Measurements from ENCODE around the gene PRDM16.

PRDM16 gene

DNA sequence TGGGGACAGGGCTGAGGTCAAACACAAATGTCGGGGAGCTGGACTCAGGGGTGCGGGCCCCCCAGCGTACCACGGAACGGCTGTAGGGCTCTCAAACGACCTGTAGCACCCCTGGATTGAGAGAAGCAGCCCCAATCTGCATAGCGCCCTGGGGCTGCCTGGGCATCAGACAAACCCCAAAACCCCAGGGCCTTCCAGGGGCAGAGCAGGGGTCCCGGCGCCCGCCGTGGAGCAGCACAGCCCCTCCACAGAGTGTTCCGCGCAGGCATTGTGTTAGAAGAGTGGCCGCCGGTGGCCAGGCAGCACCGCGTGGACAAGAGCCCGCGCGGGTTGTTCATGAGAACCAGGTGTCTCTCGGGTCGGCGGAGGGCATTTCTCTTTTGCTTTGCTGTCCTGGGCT lies 321.3 kb downstream of the PRDM16 start:
- no peak for DNase-seq

DNA sequence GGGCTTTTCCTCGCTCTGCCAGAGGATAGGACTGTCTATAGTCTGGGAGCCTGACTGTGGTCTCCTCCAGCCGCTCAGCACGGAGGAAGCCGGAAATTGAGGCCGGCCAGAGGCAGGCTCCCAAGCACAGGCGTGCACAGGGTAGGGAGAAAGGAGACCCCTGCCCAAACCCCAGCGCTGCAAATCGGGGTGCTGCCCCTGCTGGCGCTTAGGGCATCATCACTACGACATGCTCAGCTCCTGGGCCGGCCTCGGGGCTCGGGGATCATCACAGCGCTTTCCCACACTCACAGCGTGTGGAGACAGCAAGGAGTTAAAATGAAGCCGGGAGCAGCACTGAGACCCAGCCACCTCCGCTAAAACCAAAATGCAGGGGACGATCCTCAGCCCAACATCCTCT lies 322.7 kb downstream of the PRDM16 start:
- no peak for DNase-seq

DNA sequence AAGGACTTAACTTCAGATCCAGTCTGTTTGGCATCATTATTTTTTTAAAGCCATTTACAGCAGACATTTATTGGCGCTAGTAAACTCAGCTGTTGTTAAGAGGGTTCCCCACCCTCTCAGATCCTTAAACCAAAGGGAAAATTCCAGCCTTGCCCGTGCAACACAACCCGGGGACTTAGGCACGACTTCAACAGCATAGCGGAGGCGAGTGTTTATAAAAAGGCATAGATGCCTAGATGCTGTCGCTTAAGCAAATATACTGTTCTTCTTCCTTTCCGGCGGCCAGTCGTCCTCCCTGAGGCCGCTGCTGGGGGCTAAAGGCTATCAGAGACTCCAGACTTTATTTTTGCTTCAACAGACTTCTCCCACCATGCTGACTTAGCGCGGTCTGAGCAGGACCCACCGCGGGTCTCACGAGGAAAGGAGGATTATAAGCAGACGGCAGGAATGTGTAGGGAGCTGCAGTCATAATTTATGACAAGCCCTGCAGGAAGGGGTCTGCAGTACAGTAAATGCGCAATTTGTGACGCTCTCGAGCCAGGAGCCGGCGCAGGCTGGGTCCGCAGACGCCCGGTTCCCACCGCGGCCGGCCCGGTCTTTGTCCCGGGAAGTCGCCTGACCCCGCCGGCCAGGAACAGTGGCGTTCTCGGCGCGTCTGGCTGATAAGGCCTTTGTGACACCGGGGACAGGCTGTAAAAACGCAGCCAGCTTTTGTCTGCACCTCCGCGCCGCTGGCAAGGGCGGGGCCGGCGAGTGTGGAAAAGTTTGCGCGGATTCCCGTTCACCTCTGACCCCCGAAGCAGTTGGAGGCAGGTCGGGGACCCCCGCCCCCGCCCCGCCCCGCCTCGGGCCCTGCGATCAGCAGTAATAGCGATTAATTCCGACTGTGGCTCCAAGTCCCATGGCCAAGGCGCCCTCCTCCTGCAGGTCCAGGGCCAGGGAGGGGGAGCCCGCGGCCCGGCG lies 324.3 kb downstream of the PRDM16 start:
- DNase-seq = no peak

DNA sequence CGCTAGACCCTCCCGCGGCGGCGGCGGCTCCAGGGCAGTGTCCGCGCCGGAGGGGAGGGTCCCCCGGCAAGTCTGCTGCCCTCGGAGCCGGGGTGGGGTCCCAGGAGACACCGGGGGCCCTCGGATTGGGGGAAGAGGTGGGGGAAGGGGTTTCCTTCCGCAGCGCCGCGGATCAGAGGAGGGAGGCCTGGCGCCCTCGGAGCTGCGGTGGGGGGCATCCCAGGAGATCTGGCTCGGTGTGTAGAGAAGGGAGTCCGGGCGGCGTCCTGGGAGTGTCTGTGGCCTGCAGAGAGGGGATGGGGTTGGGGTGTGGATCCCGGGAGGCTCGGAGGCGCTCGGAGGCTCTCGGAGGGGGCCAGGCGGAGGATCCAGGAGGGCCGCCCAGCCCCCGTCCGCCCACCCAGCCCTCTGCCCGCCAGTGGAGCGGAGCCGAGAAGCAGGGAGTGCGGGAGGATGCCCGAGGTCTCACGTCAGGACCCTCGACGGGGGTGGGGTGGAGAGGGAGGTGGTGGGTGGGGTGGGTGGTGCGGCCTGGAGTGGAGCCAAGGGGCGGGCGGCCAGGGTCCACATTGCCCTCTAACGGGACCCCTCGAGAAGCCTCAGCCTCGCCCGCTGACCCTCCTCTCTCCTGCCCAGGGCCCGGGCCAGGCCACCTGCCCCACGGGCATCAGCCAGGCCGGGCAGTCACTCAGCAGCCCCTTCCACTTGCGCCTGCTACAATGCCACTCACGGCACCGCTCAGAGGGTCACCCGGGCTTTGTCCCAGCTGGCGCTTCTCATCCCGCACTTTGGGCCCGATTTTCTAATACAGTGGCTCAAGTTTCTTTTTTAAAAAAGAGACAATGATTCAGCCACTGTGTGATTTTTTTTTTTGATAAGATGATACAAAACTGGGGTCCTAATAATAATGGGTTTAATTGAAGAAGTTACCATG lies 325.3 kb downstream of the PRDM16 start:
- no peak for DNase-seq

DNA sequence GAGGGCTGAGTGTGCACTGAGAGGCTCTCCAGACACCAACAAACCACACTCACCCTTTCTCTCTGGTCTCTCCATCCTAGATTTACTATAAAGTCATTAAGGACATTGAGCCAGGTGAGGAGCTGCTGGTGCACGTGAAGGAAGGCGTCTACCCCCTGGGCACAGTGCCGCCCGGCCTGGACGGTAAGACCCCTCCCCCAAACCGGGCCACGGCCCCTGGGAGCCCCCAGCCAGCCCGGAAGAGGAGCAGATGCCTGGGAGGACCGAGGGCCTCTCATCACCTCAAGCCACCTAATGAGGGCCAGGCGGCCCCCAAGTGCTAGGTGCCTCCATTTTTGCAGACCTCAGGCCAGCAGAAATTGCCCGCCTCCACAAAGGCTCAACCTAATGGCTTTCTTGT lies 327.4 kb downstream of the PRDM16 start:
- DNase-seq = no peak

DNA sequence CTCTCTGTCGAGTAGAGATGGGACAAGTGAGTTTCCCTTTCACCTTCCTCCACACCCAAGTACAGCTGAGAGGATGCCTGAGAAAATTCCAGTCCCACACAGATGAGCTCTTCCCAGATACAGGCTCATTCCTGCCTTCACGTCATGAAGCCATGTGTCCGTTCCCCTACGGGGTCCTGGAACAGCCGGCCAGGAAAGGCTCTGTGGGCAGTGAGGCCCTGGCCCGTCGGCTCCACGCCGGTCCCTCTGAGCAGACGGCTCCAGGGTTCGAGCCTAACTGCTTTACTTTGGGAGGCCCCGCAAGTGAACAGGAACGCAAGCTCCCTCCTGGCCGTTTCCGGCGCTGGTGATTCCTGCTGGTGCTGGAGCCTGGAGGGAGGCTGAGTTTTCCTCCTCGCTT lies 328.3 kb downstream of the PRDM16 start:
- no peak for DNase-seq

DNA sequence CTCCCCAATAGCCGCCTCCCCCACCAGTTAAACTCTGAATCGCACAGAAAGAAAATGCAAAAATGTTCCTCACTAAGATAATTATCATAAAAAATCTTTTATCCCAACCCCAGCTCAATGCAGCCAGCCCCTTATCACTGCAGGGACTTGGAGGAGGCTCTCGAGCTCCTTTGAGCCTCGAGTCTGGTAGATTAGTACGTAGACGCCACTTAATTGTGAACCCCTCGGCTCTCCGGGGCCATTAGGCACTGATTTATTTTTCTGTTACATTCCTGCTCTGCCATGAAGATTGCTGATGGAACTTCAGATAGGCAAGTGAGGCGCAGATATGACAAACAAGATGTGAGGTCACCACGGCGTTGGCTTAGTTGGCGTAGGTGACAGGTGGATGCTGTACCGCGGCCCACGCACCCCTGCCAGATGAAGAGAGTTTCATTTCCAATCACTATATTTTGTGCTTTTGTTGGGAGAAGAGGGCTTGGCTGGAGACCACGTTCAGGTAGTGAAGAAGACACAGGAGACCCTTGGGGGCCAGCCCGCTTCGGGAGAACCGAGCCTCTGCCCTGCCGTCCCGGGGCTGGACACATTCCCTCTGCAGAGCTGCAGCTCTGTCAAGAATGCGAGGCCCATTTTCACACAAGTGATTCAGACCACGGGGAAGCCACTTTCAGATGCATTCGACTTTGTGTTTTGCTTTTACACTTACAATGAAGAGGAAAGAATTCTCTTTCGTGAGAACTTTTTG lies 329.6 kb downstream of the PRDM16 start:
- DNase-seq = no peak

DNA sequence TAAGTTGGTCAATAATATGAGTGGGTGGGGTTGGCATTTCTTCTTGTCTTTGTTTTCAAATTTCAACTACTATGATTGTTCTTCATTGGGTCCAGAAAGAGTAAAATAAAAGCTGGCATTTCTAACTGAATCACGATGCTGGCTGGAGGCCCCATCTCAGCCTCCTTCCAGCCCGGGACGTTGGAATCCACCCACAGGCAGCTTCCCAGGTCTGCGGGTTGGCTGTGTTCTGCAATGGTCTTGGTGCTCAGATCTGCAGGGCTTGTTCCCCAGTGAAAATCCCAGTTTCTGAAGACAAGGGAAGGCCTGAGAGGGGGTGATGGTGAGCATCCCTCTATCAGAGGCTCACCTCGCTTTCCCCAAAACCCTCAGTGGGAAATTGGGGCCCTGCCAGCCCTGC lies 330.7 kb downstream of the PRDM16 start:
- DNase-seq = no peak

DNA sequence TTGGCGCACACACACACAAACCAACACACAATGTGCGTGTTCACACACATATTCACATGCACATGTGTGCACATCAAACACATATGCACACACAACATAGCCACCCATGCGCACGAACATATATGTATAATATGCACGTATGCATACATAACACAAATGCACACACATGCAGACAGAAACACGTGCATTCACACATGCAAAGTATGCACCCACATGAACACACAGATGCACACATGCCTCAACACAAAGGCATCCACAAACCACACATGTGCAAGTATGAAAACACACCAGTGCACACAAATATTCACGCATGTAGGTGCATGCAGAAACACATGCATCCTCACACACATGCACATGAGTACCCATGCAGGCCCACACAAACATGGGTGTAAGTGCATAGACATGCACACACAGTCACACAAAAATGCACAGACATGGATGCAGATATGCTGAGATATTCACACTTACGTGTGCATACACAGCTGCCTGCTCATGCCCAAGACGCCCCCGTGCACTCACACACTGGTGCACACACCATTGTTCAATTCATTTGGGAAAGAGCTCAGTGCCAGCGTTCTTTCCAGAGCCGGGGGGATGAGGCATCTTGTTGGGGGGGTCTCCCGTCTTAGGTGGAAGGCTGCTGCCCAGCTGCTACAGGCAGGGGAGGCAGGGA lies 332.7 kb downstream of the PRDM16 start:
- no peak for DNase-seq

DNA sequence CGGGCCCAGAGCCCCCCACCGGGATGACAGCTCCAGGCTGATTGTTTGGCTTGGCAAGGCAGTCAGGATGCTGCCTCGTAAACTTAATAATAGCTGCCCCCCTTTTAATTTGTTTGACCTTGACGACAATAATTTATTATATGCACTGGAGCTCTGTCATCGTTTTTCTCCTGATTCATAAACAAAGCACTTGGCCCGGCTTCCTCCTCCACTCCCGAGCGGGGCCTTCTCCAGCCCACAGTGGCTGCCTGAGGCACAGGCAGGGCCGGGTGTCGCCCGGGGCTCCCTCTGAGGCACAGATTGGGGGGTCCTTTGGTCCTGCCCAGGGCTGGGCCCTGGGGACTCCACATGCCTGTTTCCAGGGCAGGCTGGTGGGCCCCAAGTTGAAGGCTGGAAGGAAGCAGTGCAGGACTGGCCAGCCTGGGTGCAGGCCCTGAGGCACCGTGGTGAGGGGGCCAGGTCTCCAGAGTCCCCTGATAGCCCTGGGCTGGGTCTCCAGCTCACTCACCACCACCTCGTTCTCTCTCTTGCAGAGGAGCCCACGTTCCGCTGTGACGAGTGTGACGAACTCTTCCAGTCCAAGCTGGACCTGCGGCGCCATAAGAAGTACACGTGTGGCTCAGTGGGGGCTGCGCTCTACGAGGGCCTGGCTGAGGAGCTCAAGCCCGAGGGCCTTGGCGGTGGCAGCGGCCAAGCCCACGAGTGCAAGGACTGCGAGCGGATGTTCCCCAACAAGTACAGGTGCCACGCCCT lies 333.4 kb downstream of the PRDM16 start:
- no peak for DNase-seq

DNA sequence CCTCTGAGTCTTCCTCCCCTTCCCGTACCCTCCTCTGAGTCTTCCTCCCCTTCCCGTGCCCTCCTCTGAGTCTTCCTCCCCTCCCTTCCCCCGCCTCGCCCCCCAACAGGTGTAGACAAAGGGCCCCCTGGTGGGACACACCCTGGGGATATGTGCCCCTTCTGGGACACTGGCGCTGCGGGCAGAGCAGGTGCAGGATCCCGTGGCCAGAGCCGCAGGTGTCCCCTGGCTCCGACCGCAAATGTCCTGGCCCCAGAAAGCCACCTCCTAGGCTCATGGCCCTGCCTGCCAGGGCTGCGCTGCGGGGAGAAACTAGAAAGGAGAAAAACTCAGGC lies 334.0 kb downstream of the PRDM16 start:
- DNase-seq = no peak

DNA sequence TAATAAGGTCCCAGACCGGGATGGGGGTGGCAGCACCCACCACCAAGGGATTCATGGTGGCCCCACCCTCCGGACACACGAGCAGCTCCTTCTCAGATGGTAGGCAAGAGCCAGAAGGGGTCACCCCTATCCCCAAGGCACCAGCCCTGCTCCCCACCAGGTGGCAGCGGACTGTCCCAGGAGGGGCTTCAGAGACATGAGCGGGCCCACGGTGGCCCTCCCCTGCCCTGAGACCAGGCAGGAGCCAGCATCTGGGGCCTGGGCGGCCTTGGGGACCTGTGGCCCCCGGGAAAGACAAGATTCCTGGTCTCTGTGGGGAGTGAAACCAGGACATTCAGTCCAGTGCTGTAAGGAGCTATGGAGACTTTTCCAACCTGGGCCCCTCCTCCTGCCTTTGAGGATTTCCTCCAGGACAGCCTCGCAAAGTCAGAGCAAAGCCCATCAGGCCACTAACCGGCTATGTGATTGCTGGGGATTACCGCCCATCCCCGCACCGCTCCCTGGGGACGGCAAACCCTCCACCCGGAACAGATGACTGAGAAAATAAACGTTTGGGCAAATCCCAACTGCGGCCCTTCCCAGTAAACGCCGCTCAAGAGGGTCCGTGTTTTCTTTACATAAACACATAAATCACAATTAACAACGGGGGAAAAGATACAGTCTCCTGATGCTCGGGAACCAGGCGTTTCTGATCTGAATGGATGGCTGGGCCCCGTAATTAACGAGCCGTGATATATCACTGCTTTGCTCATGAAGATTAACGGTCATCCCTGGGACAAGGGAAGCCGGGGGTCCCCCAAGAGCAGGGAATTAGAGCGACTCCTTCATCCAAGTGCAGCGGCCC lies 334.6 kb downstream of the PRDM16 start:
- DNase-seq = no peak

DNA sequence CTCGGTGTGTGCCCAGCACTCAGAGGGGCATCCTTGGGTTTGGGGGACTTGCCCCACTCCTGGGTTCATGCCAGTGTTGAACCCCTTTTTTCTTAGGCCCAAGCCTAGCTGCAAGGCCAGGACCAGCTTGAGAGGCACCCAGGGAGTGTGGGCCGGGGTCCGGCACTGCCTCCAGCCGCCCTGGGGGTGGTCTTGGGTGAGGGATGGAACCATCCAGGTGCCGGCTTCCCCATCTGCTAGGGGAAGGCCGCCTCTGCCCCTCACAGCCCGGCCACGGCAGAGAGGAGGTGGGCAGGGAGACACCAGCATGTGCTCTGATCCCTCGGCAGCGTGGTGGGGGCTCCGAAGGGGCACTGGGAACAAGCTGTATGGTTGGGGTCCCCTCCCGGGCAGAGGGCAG lies 335.3 kb downstream of the PRDM16 start:
- DNase-seq = no peak

DNA sequence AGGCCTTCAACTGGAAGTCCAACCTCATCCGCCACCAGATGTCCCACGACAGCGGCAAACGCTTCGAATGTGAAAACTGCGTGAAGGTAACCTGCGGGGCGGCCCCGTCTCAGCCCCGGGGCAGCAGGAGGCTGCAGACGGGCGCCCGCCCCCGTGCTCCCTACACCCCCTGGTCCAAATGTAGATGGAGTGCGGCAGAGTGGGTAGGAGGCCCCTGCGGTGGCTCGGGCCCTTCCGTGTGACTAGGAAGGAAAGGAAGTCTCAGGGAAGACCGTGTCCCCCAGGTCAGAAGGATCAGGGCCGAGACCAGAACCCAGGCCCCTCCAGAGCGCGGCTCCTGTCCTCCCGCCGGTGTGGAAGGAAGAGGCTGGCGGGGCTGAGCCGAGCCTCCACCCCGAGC lies 335.8 kb downstream of the PRDM16 start:
- no peak for DNase-seq

DNA sequence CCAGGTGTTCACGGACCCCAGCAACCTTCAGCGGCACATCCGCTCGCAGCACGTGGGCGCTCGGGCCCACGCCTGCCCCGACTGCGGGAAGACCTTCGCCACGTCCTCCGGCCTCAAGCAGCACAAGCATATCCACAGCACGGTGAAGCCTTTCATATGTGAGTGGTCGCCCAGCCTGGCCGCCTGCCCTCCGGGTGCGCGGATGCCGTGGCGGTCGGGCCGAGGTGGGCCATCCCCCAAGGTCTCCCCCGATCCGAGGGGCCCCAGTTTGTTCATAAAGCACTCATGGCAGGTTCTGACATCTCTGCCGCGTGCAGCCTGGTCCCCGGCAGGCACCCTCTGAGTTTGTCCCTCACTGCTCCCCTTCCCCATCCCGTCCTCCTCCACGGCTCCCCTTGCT lies 336.5 kb downstream of the PRDM16 start:
- DNase-seq = no peak

DNA sequence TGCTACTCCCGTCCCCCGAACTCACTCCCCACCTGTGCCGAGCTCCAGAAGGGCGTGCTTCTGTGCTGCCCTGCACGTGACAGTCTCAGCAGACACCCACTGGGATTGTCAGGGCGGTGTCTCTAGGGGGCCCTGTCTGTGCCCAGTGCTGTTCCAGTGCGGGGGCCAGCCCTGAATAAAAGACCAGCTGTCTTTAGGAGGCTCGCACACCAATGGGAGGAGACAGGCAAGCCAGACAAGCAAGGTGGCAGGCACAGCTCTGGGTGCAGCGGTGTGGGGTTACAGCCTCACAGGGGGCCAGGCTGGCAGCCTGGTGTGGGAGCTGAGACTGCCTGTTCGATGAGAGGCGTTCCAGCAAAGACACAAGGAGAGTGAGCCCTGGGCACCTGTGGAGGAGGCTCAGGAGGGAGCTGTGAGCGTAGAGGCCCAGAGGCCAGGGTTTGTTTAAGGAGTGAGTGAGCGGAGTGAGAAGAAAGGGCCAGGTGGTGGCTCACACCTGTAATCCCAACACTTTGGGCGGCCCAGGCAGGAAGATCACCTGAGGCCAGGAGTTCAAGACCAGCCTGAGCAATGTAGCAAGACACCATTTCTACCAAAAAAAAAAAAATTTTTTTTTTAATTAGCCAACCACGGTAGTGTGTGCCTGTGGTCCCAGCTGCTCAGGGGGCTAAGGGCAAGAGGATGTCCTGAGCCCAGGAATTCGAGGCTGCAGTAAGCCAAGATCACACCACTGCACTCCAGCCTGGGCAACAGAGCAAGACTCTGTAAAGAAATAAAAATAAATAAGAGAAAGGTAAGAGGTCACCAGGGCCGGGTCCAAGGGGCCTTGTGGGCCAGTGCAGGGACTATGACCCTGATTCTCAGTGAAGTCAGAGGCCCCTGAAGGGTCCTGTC lies 337.2 kb downstream of the PRDM16 start:
- no peak for DNase-seq

DNA sequence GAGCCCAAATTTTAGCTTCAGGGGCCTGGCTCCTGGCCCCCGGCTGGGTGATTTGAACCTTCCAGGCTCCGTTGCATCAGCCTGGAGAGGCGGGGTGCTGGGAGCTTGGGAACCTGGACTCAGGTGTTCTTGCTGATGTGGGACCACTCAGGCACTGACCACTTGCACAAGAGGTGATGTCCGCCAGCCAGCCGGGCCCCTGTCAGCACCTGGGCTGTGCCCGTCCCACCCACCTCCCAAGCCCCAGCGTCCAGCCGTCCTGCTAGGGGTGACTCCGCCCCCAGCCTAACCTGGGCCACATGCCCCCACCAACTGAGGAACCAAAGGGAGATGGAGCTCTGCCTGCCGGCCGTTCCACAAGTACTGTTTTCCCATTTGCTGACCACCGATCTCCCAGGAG lies 338.0 kb downstream of the PRDM16 start:
- DNase-seq = no peak

DNA sequence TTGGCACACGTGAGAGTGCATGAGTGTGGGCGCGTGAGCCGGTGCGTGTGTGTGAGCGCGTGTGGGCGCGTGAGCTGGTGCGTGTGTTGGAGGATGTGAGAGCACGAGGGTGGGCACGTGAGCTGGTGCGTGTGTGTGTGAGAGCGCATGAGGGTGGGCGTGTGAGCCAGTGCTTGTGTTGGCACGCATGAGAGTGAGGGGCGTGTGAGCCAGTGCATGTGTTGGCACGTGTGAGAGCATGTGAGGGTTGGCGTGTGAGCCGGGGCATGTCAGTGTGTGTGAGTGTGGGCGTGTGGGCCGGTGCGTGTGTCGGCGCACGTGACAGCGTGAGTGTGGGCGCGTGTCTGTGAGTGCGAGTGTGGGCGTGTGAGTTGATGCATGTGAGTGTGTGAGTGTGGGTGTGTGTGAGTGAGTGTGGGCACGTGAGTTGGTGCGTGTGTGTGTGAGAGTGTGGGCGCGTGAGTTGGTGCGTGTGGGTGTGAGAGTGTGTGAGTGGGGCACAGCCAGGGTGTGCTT lies 339.8 kb downstream of the PRDM16 start:
- DNase-seq = no peak

DNA sequence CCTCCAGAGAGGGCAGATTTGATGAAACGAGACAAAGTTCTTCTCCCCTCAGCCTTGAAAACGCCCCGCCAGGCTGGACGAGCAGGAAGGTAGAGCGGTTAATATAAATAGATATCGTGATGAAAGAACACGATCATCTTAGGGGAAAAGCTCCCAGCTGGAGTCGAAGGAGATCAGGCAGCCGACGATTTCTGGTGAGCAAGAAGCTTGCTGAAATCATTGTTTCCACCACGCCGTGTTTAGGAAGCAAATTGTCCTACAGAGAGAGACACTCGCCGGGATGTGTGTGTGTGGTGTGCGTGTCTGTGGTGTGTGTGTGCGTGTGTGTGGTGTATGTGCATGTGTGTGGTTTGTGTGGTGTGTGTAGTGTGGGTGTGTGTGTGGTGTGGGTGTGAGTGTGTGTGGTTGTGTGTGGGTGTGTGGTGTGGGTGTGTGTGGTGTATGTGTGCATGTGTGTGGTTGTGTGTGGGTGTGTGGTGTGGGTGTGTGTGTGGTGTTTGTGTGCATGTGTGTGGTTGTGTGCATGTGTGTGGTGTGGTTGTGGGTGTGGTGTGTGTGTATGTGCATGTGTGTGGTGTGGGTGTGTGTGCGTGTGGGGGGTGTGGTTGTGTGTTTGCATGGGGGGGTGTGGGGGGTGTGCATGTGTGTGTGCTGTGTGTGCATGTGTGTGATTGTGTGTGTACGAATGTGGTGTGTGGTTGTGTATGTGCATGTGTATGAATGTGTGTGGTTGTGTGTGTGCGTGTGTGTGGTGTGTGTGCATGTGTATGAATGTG lies 340.6 kb downstream of the PRDM16 start:
- no peak for DNase-seq
